Testis (tissue), 2 donors: ENCODE measurements around the gene TRAPPC12.

Source experiments
- CTCF ChIP-seq, 3 experiments: fragments of 450-650 bp in 2 of 3; fragments of 200-600 bp in 1 of 3; sonication (generic) in 1 of 3; IDR thresholded peaks; one replicate each; pipeline ENCODE4 v1.5.1; 2016 to 2019; ENCODE audit warnings: antibody characterized with exemption in 3 of 3, mild to moderate bottlenecking in 2 of 3, moderate library complexity in 1 of 3
- POLR2A ChIP-seq: fragments of 450-650 bp; IDR thresholded peaks from one replicate; pipeline ENCODE4 v1.6.1; 2017; ENCODE audit warnings: antibody characterized with exemption, mild to moderate bottlenecking, moderate library complexity

DNA sequence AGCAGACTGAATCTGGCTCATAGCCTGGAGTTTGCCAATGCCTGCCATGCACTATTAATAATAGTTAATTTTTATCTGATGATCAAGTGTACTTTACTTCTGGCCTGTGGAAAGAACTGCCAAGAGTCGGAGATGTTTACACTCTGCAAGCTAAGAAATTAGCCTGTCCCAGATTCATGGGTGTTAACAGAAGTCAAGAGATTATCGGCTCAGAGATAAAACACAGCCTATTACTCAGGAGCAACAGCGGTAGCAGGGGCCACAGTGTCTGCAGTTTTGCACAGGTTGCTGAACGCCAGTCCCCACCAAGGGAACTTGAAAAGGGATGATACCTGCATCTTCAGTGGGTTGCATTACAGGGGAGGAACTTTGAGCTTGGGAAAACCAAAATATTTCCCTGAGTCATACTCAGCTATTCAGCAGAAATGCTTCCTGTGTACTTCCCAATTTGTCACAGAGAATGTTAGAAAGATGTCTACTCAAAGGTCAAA, 144.1 kb downstream of the TRAPPC12 start:
- TF ChIP-seq POLR2A, result no peak
- TF ChIP-seq CTCF (IDR thresholded peaks at IDR 0.05), result no peak
